GM21390 (cell line): ENCODE results near the gene MKNK1.
"Not testable (repeated sequence)": the region's sequence is repeated elsewhere in the genome, so short reads cannot be mapped to it uniquely, and the experiment has no call there.

Source experiments
- ATAC-seq: cut with Tn5 transposase; IDR thresholded peaks from one replicate; pipeline ENCODE4 v1.9.1; 2021; ENCODE audit not compliant: unreplicated experiment

Gene MKNK1

GRCh38 chr1:46603858-46604549, at the start of gene MKNK1:
Gene MKNK1 (minus strand): TSS chr1:46604268. CDS start chr1:46583327, 20,941 bp downstream.
- peak; percentile 94 for ATAC-seq

- no peak for ATAC-seq
Observed at GRCh38 chr1:46653405-46653958, 49.4 kb upstream of the MKNK1 start.

- no peak for ATAC-seq
Observed at GRCh38 chr1:46652321-46653100, 48.4 kb upstream of the MKNK1 start.

- ATAC-seq, result not testable (repeated sequence)
Observed at GRCh38 chr1:46651152-46651551, 47.1 kb upstream of the MKNK1 start.

- no peak for ATAC-seq
Observed at GRCh38 chr1:46650491-46650890, 46.4 kb upstream of the MKNK1 start.

- ATAC-seq, result no peak
Observed at GRCh38 chr1:46649764-46650163, 45.7 kb upstream of the MKNK1 start.

- ATAC-seq, result no peak
Observed at GRCh38 chr1:46647611-46648010, 43.5 kb upstream of the MKNK1 start.

- ATAC-seq, result no peak
Observed at GRCh38 chr1:46646844-46647243, 42.8 kb upstream of the MKNK1 start.

- no peak for ATAC-seq
Observed at GRCh38 chr1:46646331-46646730, 42.3 kb upstream of the MKNK1 start.

GRCh38 chr1:46645815-46646214, 41.7 kb upstream of the MKNK1 start:
- no peak for ATAC-seq

- ATAC-seq, result no peak
Observed at GRCh38 chr1:46643368-46643775, 39.3 kb upstream of the MKNK1 start.

GRCh38 chr1:46642115-46642680, 38.1 kb upstream of the MKNK1 start:
- no peak for ATAC-seq

- no peak for ATAC-seq
Observed at GRCh38 chr1:46639547-46639946, 35.5 kb upstream of the MKNK1 start.

- no peak for ATAC-seq
Observed at GRCh38 chr1:46638921-46639320, 34.9 kb upstream of the MKNK1 start.

GRCh38 chr1:46637444-46638083, 33.5 kb upstream of the MKNK1 start:
- ATAC-seq, result no peak

- ATAC-seq, result no peak
Observed at GRCh38 chr1:46635205-46635604, 31.1 kb upstream of the MKNK1 start.

GRCh38 chr1:46630719-46631118, 26.7 kb upstream of the MKNK1 start:
- no peak for ATAC-seq

GRCh38 chr1:46623743-46624644, 19.9 kb upstream of the MKNK1 start:
- ATAC-seq, result no peak

GRCh38 chr1:46622344-46622743, 18.3 kb upstream of the MKNK1 start:
- ATAC-seq, result no peak

GRCh38 chr1:46621930-46622329, 17.9 kb upstream of the MKNK1 start:
- ATAC-seq, result no peak
